CD4-positive, CD25-positive, alpha-beta regulatory T cell (primary cell): Measurements from ENCODE around the gene GOLGA1. TPM values are rescaled to one million over a fixed set of nuclear protein-coding genes. Genes with fewer than 3 reads are reported as not detected.
A peak's percentile ranks its signal among the peaks of the same experiment; 100 is the strongest.
"Not testable (repeated sequence)": the region's sequence is repeated elsewhere in the genome, so short reads cannot be mapped to it uniquely, and the experiment has no call there.

Source experiments
- ATAC-seq, 2 donors: fragments of 150-1000 bp; cut with Tn5 transposase; one replicate each; pipeline ENCODE4 v1.10.0; 2021; ENCODE audit warnings: low read depth in 2 of 2, moderate number of reproducible peaks in 2 of 2, moderate library complexity in 1 of 2
- DNase-seq, 3 donors: peaks; one replicate each; pipeline versions ENCODE4 v3.0.0 to v3.0.0-alpha.2; 2012 to 2022; ENCODE audit warnings: mixed read lengths in 1 of 3
- H3K27ac ChIP-seq: one replicate; pipeline ENCODE4 v1.7.0; 2013; ENCODE audit warnings: mild to moderate bottlenecking, low read length; ENCODE audit not compliant: insufficient read depth, poor library complexity, severe bottlenecking
- H3K27me3 ChIP-seq: one replicate; pipeline ENCODE4 v1.7.0; 2013; ENCODE audit warnings: low read length; ENCODE audit not compliant: control insufficient read depth, insufficient read depth
- H3K36me3 ChIP-seq: one replicate; pipeline ENCODE4 v1.7.0; 2013; ENCODE audit warnings: mild to moderate bottlenecking, low read length, moderate library complexity; ENCODE audit not compliant: control insufficient read depth, insufficient read depth
- H3K4me1 ChIP-seq: 2 replicates; pipeline ENCODE4 v1.7.0; 2013; ENCODE audit warnings: mild to moderate bottlenecking, low read length; ENCODE audit not compliant: insufficient read depth, control insufficient read depth, poor library complexity, severe bottlenecking
- H3K4me3 ChIP-seq: one replicate; pipeline ENCODE4 v1.7.0; 2013; ENCODE audit warnings: low read depth, mild to moderate bottlenecking, low read length, moderate library complexity
- H3K9me3 ChIP-seq, 2 experiments: 1 replicate in 1 of 2; 2 replicates in 1 of 2; pipeline ENCODE4 v1.7.0; 2013; ENCODE audit warnings: low read length in 2 of 2, mild to moderate bottlenecking in 1 of 2, moderate library complexity in 1 of 2; ENCODE audit not compliant: control insufficient read depth in 2 of 2
- H3K27ac Mint-ChIP-seq, 3 donors: one replicate each; pipeline ENCODE4 v1.8.0; 2020 to 2022; ENCODE audit warnings: mild to moderate bottlenecking in 3 of 3, mixed read lengths in 3 of 3, moderate library complexity in 2 of 3
- H3K27me3 Mint-ChIP-seq: one replicate; pipeline ENCODE4 v1.8.0; 2022; ENCODE audit warnings: mild to moderate bottlenecking, mixed read lengths
- H3K36me3 Mint-ChIP-seq: one replicate; pipeline ENCODE4 v1.8.0; 2020; ENCODE audit warnings: mixed read lengths
- H3K4me1 Mint-ChIP-seq, 4 donors: one replicate each; pipeline ENCODE4 v1.8.0; 2020 to 2022; ENCODE audit warnings: mixed read lengths in 4 of 4, mild to moderate bottlenecking in 1 of 4
- H3K4me3 Mint-ChIP-seq, 4 donors: one replicate each; pipeline ENCODE4 v1.8.0; 2020 to 2022; ENCODE audit warnings: mild to moderate bottlenecking in 4 of 4, mixed read lengths in 4 of 4, moderate library complexity in 3 of 4
- H3K9me3 Mint-ChIP-seq, 7 donors: one replicate each; pipeline ENCODE4 v1.8.0; 2020 to 2022; ENCODE audit warnings: mixed read lengths in 7 of 7, mild to moderate bottlenecking in 3 of 7, moderate library complexity in 2 of 7
- polyA plus RNA-seq, 4 donors: library from polyadenylated mRNA; unstranded; fragments of 300-500 nt; fragmentation: Illumina TruSeq; gene quantifications; one replicate each; pipeline ENCODE4 v1.2.3, GENCODE V29; 2021
- total RNA-seq: library from RNA; stranded (reverse); gene quantifications from one replicate; pipeline ENCODE4 v1.2.3, GENCODE V29; 2022

Gene GOLGA1
- total and polyA plus RNA-seq, 5 donors from 2014 or later, result 4.8 to 29.1 (median 6.4) TPM

DNA sequence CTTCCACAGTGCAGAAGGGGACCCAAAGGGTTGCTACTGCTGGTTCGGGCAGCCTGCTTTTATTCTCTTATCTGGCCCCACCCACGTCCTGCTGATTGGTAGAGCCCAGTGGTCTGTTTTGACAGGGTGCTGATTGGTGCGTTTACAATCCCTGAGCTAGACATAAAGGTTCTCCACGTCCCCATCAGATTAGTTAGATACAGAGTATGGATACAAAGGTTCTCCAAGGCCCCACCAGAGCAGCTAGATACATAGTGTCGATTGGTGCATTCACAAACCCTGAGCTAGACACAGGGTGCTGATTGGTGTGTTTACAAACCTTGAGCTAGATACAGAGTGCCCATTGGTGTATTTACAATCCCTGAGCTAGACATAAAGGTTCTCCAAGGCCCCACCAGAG lies 102.8 kb downstream of the GOLGA1 start:
- H3K27ac Mint-ChIP-seq, DNase-seq, H3K9me3 ChIP-seq, H3K9me3 Mint-ChIP-seq, H3K36me3 ChIP-seq, H3K27me3 ChIP-seq, H3K4me1 ChIP-seq, H3K36me3 Mint-ChIP-seq, H3K27ac ChIP-seq, H3K4me1 Mint-ChIP-seq, H3K4me3 ChIP-seq, ATAC-seq: not testable (repeated sequence)
- Mint-ChIP-seq H3K27me3 (peaks cover 30% of the 10 kb centered on the region), H3K4me3 (peak overlapping the region in 1 of 4 donors; percentile 42)

DNA sequence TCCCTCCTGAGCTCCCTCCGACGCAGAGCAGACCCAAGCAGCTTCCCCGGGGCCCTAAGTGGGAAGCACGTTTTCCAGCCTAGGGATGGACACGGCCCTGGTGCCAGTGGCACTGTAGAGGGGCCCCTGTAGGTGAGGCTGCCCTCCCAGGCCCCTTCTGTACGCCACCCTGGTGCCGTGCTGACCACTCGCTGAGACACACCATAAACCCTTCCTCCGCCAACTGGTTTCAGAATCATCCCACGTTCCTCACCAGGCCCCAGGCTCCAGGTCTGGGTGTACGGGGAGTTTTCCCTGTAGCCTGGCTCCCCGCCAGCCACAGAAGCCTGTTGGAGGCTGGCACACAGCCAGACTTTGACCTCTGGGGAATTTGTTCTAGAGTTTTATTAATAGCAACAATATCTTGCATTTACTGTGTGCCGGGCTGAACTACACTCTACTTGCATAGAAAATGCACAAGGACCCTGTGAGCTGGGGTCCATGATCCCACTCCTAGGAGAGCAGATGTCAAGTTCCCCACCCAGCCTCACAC lies 105.8 kb downstream of the GOLGA1 start:
- H3K4me3 Mint-ChIP-seq, result no peak overlapping the region
- Histone ChIP-seq H3K4me1 (no peaks in the 10 kb centered on the region), H3K27me3 (no peaks in the 10 kb centered on the region), H3K9me3 (no peaks in the 10 kb centered on the region), H3K27ac (no peak overlapping the region), H3K4me3 (no peak overlapping the region), H3K36me3 (no peaks in the 10 kb centered on the region)
- H3K4me1 Mint-ChIP-seq, result no peaks in the 10 kb centered on the region
- H3K27ac Mint-ChIP-seq, result peak overlapping the region in 1 of 3 donors; percentile 35
- ATAC-seq (no peak), DNase-seq (no peak)
- no peaks in the 10 kb centered on the region for H3K36me3 Mint-ChIP-seq
- peaks cover 0 to 2% (median 0%) of the 10 kb centered on the region in 7 donors for H3K9me3 Mint-ChIP-seq
- peaks cover 26% of the 10 kb centered on the region for H3K27me3 Mint-ChIP-seq

DNA sequence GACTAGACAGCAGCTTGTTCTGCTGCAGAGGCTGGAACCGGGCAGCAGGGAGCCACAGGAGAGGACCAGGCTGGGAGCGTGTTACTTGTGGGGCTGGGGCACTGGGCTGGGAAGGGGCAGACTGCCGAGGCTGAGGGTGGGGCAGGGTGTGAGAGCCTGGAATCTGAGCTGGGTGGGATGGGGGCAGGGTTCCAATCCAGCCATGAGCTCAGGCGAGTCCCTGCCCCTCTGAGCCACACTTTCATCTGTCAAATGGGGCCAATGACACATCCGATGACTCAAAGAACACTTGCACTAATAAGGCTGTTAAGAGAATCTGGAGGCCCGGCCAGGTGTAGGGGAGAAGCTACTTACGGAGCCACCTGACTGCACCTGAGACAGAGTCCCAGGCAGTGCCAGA lies 106.3 kb downstream of the GOLGA1 start:
- H3K27ac ChIP-seq, result no peak overlapping the region
- no peak for DNase-seq
- no peak overlapping the region for H3K27ac Mint-ChIP-seq
- no peak for ATAC-seq
- no peak overlapping the region for H3K4me3 Mint-ChIP-seq
- H3K4me3 ChIP-seq, result no peak overlapping the region
- H3K27me3 ChIP-seq, result no peaks in the 10 kb centered on the region
- peaks cover 22% of the 10 kb centered on the region for H3K27me3 Mint-ChIP-seq
- no peaks in the 10 kb centered on the region for H3K36me3 Mint-ChIP-seq
- no peaks in the 10 kb centered on the region for H3K4me1 Mint-ChIP-seq
- no peaks in the 10 kb centered on the region for H3K36me3 ChIP-seq
- peaks cover 0 to 2% (median 0%) of the 10 kb centered on the region in 7 donors for H3K9me3 Mint-ChIP-seq
- H3K4me1 ChIP-seq, result no peaks in the 10 kb centered on the region
- H3K9me3 ChIP-seq, result no peaks in the 10 kb centered on the region

DNA sequence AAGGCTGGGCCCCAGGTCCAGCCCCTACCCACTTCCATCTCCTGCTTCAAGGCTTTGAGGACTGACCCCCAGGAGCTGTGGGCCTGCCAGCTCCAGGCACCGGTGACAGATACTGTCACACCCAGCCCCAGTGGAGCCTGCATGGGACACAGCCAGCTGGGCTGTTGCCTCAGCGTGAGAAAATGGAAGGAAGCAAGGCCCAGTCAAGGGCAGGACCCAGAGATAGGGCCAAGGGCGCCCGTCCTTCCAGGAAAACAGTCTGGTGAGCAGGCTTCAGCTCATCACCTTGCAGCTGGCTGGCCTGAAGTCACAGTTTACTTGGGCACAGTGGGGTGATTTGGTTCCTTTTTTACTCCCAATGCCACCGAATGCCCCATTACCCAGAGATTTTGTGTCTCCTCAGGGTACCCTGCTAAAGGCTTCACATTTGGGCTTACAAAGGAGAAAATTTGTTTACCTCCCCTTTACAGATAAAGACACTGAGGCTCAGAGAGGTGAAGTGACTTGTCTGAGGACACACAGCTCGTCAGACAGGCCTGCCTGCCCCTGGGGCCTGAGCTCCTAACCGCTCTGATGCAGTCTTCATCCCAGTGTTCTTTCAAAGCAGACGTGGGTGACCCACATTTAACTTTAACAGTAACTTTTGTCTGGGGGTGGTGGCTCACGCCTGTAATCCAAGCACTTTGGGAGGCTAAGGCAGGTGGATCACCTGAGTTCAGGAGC lies 109.1 kb downstream of the GOLGA1 start:
- no peaks in the 10 kb centered on the region for H3K4me1 ChIP-seq

DNA sequence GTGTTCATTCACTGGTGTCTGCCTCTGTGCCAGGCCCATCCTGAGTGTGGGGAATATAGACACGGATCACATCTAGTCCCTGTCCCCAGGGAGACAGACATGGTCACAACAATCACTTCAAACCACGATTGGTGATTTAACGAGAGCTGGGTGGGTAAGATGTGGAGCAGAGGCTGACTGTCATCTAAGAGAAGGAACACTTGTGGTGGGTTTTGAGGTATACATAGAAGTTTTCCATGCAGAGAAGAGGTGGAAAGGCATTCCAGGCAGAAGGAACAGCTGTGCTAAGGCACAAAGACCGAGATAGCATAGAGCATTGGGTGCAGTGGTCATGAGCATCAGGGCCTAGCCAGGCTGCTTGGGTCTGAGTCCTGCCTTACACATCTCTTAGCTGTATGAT lies 110.3 kb downstream of the GOLGA1 start:
- Histone ChIP-seq H3K27me3 (no peaks in the 10 kb centered on the region), H3K4me3 (no peak overlapping the region), H3K27ac (no peak overlapping the region), H3K36me3 (no peaks in the 10 kb centered on the region), H3K9me3 (no peaks in the 10 kb centered on the region), H3K4me1 (no peaks in the 10 kb centered on the region)
- DNase-seq (no peak), ATAC-seq (no peak)
- Mint-ChIP-seq H3K4me1 (no peaks in the 10 kb centered on the region), H3K27me3 (no peaks in the 10 kb centered on the region), H3K4me3 (no peak overlapping the region), H3K27ac (peak overlapping the region in 1 of 3 donors; percentile 54), H3K9me3 (peaks cover 0 to 3% (median 0%) of the 10 kb centered on the region in 7 donors), H3K36me3 (no peaks in the 10 kb centered on the region)

More for the DNA sequence above, 109.1 kb downstream of the GOLGA1 start:
- H3K4me3 Mint-ChIP-seq, result no peak overlapping the region
- H3K27me3 ChIP-seq, result no peaks in the 10 kb centered on the region
- H3K36me3 ChIP-seq, result no peaks in the 10 kb centered on the region
- H3K4me3 ChIP-seq, result no peak overlapping the region
- H3K4me1 Mint-ChIP-seq, result no peaks in the 10 kb centered on the region
- peaks cover 9% of the 10 kb centered on the region for H3K27me3 Mint-ChIP-seq
- H3K27ac ChIP-seq, result no peak overlapping the region
- ATAC-seq, result no peak
- no peak for DNase-seq
- H3K9me3 Mint-ChIP-seq, result peaks cover 0 to 2% (median 0%) of the 10 kb centered on the region in 7 donors
- no peak overlapping the region for H3K27ac Mint-ChIP-seq
- H3K9me3 ChIP-seq, result no peaks in the 10 kb centered on the region
- H3K36me3 Mint-ChIP-seq, result no peaks in the 10 kb centered on the region

DNA sequence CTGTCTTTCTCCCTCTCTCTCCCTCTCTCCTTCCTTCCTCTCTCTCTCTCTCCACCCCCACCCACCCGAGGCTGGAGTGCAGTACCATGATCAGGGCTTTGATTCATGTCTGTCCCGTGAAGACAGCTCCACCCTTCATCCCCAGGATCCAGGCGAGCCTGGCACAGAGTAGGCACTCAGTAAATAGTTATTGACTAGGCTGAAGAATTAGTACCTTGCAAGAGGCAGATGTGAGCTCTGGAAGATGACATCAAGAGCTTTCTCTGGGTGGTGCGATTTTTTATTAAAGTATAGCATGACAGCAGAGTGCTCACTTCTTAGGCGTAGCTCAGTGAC lies 111.6 kb downstream of the GOLGA1 start:
- Mint-ChIP-seq H3K4me3 (no peak overlapping the region), H3K9me3 (peaks cover 0 to 3% (median 0%) of the 10 kb centered on the region in 7 donors), H3K27me3 (peaks cover 8% of the 10 kb centered on the region), H3K36me3 (no peaks in the 10 kb centered on the region), H3K27ac (no peak overlapping the region), H3K4me1 (no peaks in the 10 kb centered on the region)
- Histone ChIP-seq H3K36me3 (no peaks in the 10 kb centered on the region), H3K9me3 (no peaks in the 10 kb centered on the region), H3K4me3 (no peak overlapping the region), H3K27me3 (no peaks in the 10 kb centered on the region), H3K4me1 (no peaks in the 10 kb centered on the region), H3K27ac (no peak overlapping the region)
- ATAC-seq (no peak), DNase-seq (no peak)

DNA sequence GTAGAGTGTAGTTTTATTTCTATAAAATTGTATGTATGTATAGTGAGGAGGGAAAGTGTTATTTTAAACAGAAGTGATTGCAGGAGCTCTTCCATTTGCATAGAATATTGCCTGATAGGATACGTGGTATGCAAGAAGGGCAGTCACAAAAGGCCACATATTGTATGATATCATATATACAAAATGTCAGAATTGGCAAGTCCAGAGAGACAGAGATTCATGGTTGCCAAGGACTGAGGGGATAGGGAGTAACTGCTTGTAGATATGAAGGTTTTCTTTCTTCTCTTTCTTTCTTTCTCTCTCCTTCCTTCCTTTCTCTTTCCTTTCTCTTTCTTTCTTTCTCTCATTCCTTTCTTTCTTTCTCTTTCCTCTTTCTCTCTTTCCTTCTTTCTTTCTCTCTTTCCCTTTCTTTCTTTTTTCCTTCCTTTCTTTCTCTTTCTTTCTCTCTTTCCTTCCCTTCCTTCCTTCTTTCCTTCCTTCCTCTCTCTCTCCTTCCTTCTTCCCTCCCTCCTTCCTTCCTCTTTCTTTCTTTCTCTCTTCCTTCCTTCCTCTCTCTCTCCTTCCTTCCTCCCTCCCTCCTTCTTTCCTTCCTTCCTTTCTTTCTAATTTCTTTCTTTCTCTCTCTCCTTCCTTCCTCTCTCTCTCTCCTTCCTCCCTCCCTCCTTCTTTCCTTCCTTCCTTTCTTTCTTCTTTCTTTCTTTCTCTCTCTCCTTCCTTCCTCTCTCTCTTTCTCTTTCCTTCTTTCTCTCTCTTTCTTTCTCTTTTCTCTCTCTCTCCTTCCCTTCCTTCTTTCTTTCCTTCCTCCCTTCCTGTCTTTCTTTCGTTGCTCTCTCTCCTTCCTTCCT lies 112.2 kb downstream of the GOLGA1 start:
- H3K4me1 Mint-ChIP-seq, result no peaks in the 10 kb centered on the region
- no peaks in the 10 kb centered on the region for H3K9me3 ChIP-seq
- no peak overlapping the region for H3K4me3 ChIP-seq
- ATAC-seq, result no peak
- no peaks in the 10 kb centered on the region for H3K36me3 ChIP-seq
- no peaks in the 10 kb centered on the region for H3K36me3 Mint-ChIP-seq
- peaks cover 11% of the 10 kb centered on the region for H3K27me3 Mint-ChIP-seq
- H3K27me3 ChIP-seq, result no peaks in the 10 kb centered on the region
- no peak overlapping the region for H3K27ac ChIP-seq
- DNase-seq, result no peak
- H3K4me3 Mint-ChIP-seq, result no peak overlapping the region
- H3K9me3 Mint-ChIP-seq, result peaks cover 0 to 3% (median 0%) of the 10 kb centered on the region in 7 donors
- no peaks in the 10 kb centered on the region for H3K4me1 ChIP-seq
- no peak overlapping the region for H3K27ac Mint-ChIP-seq
